GM12891 (cell line): ENCODE measurements around the gene ANGPTL3. TPM values are rescaled to one million over a fixed set of nuclear protein-coding genes. Genes with fewer than 3 reads are reported as not detected.
"Not testable (repeated sequence)": the region's sequence is repeated elsewhere in the genome, so short reads cannot be mapped to it uniquely, and the experiment has no call there.

Experiments
- DNase-seq: peaks from one replicate; pipeline ENCODE4 v3.0.0; 2011; ENCODE audit warnings: low spot score; ENCODE audit not compliant: insufficient read length
- FAIRE-seq: peaks from 2 replicates; lab custom pipeline; 2011; peaks lifted over from hg19 to GRCh38; lab: Jason Lieb, UNC
- PAX5 ChIP-seq: IDR thresholded peaks from 2 replicates; pipeline ENCODE4 v1.6.1; 2011; ENCODE audit warnings: low read length, moderate library complexity, mild to moderate bottlenecking; ENCODE audit not compliant: insufficient read depth, severe bottlenecking
- POLR2A ChIP-seq: IDR thresholded peaks from 2 replicates; pipeline ENCODE4 v1.6.1; 2011; ENCODE audit warnings: low read depth, low read length, control low read depth
- POLR2AphosphoS5 ChIP-seq: IDR thresholded peaks from 2 replicates; pipeline ENCODE4 v1.6.1; 2011; ENCODE audit warnings: low read depth, low read length, control low read depth
- POU2F2 ChIP-seq: IDR thresholded peaks from 2 replicates; pipeline ENCODE4 v1.6.1; 2011; ENCODE audit warnings: low read depth, mild to moderate bottlenecking, control low read depth, low read length, moderate library complexity
- SPI1 ChIP-seq: IDR thresholded peaks from 2 replicates; pipeline ENCODE4 v1.6.1; 2011; ENCODE audit warnings: low read depth, low read length, control low read depth
- TAF1 ChIP-seq: IDR thresholded peaks from 2 replicates; pipeline ENCODE4 v1.6.1; 2011; ENCODE audit warnings: low read depth, low read length, control low read depth
- polyA plus RNA-seq: library from polyadenylated mRNA; unstranded; fragments of >200 nt; gene quantifications from one replicate; pipeline ENCODE4 v1.2.1, GENCODE V29; 2012; ENCODE audit warnings: low read depth, missing spikeins, inconsistent platforms; ENCODE audit not compliant: missing spikeins

ANGPTL3 gene
- not detected for polyA plus RNA-seq

GRCh38 chr1:62597281-62597680 lies at the start of gene ANGPTL3:
ANGPTL3 (plus strand) TSS chr1:62597520; CDS start chr1:62597567, 47 bp downstream.
- no peak for TF ChIP-seq POLR2A
- no peak for TF ChIP-seq SPI1
- no peak for TF ChIP-seq POU2F2
- TF ChIP-seq TAF1, result no peak
- no peak for TF ChIP-seq PAX5
- TF ChIP-seq POLR2AphosphoS5, result no peak
- FAIRE-seq (no peak), DNase-seq (no peak)

- TF ChIP-seq TAF1, result no peak
- TF ChIP-seq PAX5, result no peak
- no peak for TF ChIP-seq POU2F2
- no peak for TF ChIP-seq POLR2AphosphoS5
- TF ChIP-seq POLR2A, result no peak
- FAIRE-seq, result no peak
- no peak for DNase-seq
These were observed 36.0 kb upstream of the ANGPTL3 start for GRCh38 chr1:62561306-62561705.

- DNase-seq, FAIRE-seq: not testable (repeated sequence)
These were observed 30.1 kb upstream of the ANGPTL3 start for GRCh38 chr1:62567182-62567581.

GRCh38 chr1:62567926-62568325 lies 29.4 kb upstream of the ANGPTL3 start:
- FAIRE-seq, DNase-seq: not testable (repeated sequence)

GRCh38 chr1:62571517-62571916 lies 25.8 kb upstream of the ANGPTL3 start:
- FAIRE-seq, DNase-seq: not testable (repeated sequence)

- no peak for DNase-seq
- TF ChIP-seq POU2F2, result no peak
- no peak for TF ChIP-seq POLR2A
- TF ChIP-seq SPI1, result no peak
- no peak for TF ChIP-seq TAF1
- TF ChIP-seq PAX5, result no peak
- TF ChIP-seq POLR2AphosphoS5, result no peak
- FAIRE-seq, result no peak
These were observed 24.8 kb upstream of the ANGPTL3 start for GRCh38 chr1:62572476-62572875.

- FAIRE-seq (no peak), DNase-seq (no peak)
- TF ChIP-seq POU2F2 (no peak), SPI1 (no peak), POLR2A (no peak), POLR2AphosphoS5 (no peak), PAX5 (no peak), TAF1 (no peak)
These were observed 23.6 kb upstream of the ANGPTL3 start for GRCh38 chr1:62573675-62574074.

GRCh38 chr1:62585469-62586155 lies 11.7 kb upstream of the ANGPTL3 start:
- no peak for FAIRE-seq
- TF ChIP-seq POU2F2 (no peak), POLR2AphosphoS5 (no peak), SPI1 (no peak), TAF1 (no peak), POLR2A (no peak), PAX5 (no peak)
- DNase-seq, result no peak

GRCh38 chr1:62588000-62588399 lies 9.3 kb upstream of the ANGPTL3 start:
- FAIRE-seq (no peak), DNase-seq (no peak)
- TF ChIP-seq TAF1 (no peak), PAX5 (no peak), POLR2A (no peak), POU2F2 (no peak), POLR2AphosphoS5 (no peak), SPI1 (no peak)

- no peak for FAIRE-seq
These were observed 8.0 kb upstream of the ANGPTL3 start for GRCh38 chr1:62589321-62589720.

More at GRCh38 chr1:62589321-62589720, 8.0 kb upstream of the ANGPTL3 start:
- no peak for TF ChIP-seq SPI1
- no peak for TF ChIP-seq PAX5
- no peak for TF ChIP-seq TAF1
- TF ChIP-seq POLR2AphosphoS5, result no peak
- TF ChIP-seq POU2F2, result no peak
- no peak for TF ChIP-seq POLR2A
- DNase-seq, result no peak
